ENCODE results near the gene NOMO2.
"Not testable (repeated sequence)": the region's sequence is repeated elsewhere in the genome, so short reads cannot be mapped to it uniquely, and the experiment has no call there.

GRCh38 chr16:18385285-18385684 lies 176.6 kb downstream of the NOMO2 start:
- not testable (repeated sequence) for TF ChIP-seq CTCF, POLR2A (IDR thresholded peaks at IDR 0.05)

Measured in adrenal gland (tissue), 5 donors.